Skeletal muscle tissue (tissue), 4 donors: Measurements from ENCODE around the gene CR1L. TPM values are rescaled to one million over a fixed set of nuclear protein-coding genes. Genes with fewer than 3 reads are reported as not detected.
"Not testable (repeated sequence)": the region's sequence is repeated elsewhere in the genome, so short reads cannot be mapped to it uniquely, and the experiment has no call there.

Source experiments
- H3K27ac ChIP-seq: one replicate; pipeline ENCODE4 v1.7.0; 2013; ENCODE audit warnings: mild to moderate bottlenecking, low read depth, low read length, inconsistent platforms
- H3K27me3 ChIP-seq, 3 donors: one replicate each; pipeline ENCODE4 v1.7.0; 2013; ENCODE audit warnings: low read length in 3 of 3; ENCODE audit not compliant: control insufficient read depth in 3 of 3, insufficient read depth in 3 of 3
- H3K36me3 ChIP-seq, 3 donors: one replicate each; pipeline ENCODE4 v1.7.0; 2013; ENCODE audit warnings: low read length in 3 of 3; ENCODE audit not compliant: control insufficient read depth in 3 of 3, insufficient read depth in 3 of 3
- H3K4me1 ChIP-seq, 3 donors: one replicate each; pipeline ENCODE4 v1.7.0; 2013; ENCODE audit warnings: low read length in 3 of 3, mild to moderate bottlenecking in 3 of 3; ENCODE audit not compliant: control insufficient read depth in 3 of 3, insufficient read depth in 3 of 3
- H3K4me3 ChIP-seq, 3 donors: one replicate each; pipeline ENCODE4 v1.7.0; 2013; ENCODE audit warnings: low read length in 3 of 3
- H3K9ac ChIP-seq, 3 donors: one replicate each; pipeline ENCODE4 v1.7.0; 2013; ENCODE audit warnings: low read length in 3 of 3, mild to moderate bottlenecking in 3 of 3, moderate library complexity in 2 of 3, low read depth in 1 of 3
- H3K9me3 ChIP-seq, 3 donors: one replicate each; pipeline ENCODE4 v1.7.0; 2013; ENCODE audit warnings: low read length in 3 of 3; ENCODE audit not compliant: control insufficient read depth in 3 of 3
- total RNA-seq: library from RNA; depleted of rRNA; stranded (reverse); fragments of >200 nt; gene quantifications from one replicate; pipeline ENCODE4 v1.2.3, GENCODE V29; 2014
- donor health status: Osteomylitis.

CR1L gene
- total RNA-seq, result 2.6 TPM

- Histone ChIP-seq H3K4me3 (peak within 1 kb of the TSS; percentile 67 to 80 (median 75)), H3K36me3 (no peaks in the 10 kb centered on the region), H3K9me3 (no peaks in the 10 kb centered on the region), H3K9ac (peak within 1 kb of the TSS in 1 of 3 donors; percentile 62), H3K27me3 (peaks cover 5 to 13% (median 7%) of the 10 kb centered on the region in 3 donors), H3K27ac (no peak within 1 kb of the TSS), H3K4me1 (peaks cover 4 to 16% (median 10%) of the 10 kb centered on the region in 3 donors)
These were observed at the start of gene CR1L for GRCh38 chr1:207644852-207645634. TSS of gene CR1L (plus strand) at chr1:207645133. CDS start at chr1:207645234, 101 bp downstream.

GRCh38 chr1:207603777-207604176 is 41.2 kb upstream of the CR1L start:
- no peak overlapping the region for H3K4me3 ChIP-seq
- no peaks in the 10 kb centered on the region for H3K9me3 ChIP-seq
- H3K27ac ChIP-seq, result no peak overlapping the region
- H3K4me1 ChIP-seq, result peaks cover 0 to 9% (median 4%) of the 10 kb centered on the region in 3 donors
- peaks cover 0 to 2% (median 0%) of the 10 kb centered on the region in 3 donors for H3K27me3 ChIP-seq
- H3K36me3 ChIP-seq, result no peaks in the 10 kb centered on the region
- H3K9ac ChIP-seq, result no peak overlapping the region

- Histone ChIP-seq H3K36me3 (no peaks in the 10 kb centered on the region), H3K9me3 (no peaks in the 10 kb centered on the region), H3K9ac (no peak overlapping the region), H3K4me3 (no peak overlapping the region), H3K27ac (no peak overlapping the region), H3K4me1 (peaks cover 0 to 9% (median 4%) of the 10 kb centered on the region in 3 donors), H3K27me3 (no peaks in the 10 kb centered on the region)
These were observed 39.2 kb upstream of the CR1L start for GRCh38 chr1:207605444-207606361.

GRCh38 chr1:207606362-207606755 is 38.6 kb upstream of the CR1L start:
- Histone ChIP-seq H3K36me3 (no peaks in the 10 kb centered on the region), H3K4me1 (peaks cover 0 to 9% (median 4%) of the 10 kb centered on the region in 3 donors)

GRCh38 chr1:207612762-207613161 is 32.2 kb upstream of the CR1L start:
- no peaks in the 10 kb centered on the region for H3K9me3 ChIP-seq
- no peaks in the 10 kb centered on the region for H3K36me3 ChIP-seq
- H3K9ac ChIP-seq, result no peak overlapping the region
- H3K27me3 ChIP-seq, result no peaks in the 10 kb centered on the region
- no peak overlapping the region for H3K4me3 ChIP-seq
- no peak overlapping the region for H3K27ac ChIP-seq
- H3K4me1 ChIP-seq, result no peaks in the 10 kb centered on the region

More at GRCh38 chr1:207606362-207606755, 38.6 kb upstream of the CR1L start:
- Histone ChIP-seq H3K9me3 (no peaks in the 10 kb centered on the region), H3K4me3 (no peak overlapping the region), H3K9ac (no peak overlapping the region), H3K27me3 (no peaks in the 10 kb centered on the region), H3K27ac (no peak overlapping the region)

GRCh38 chr1:207619871-207620542 is 24.9 kb upstream of the CR1L start:
- Histone ChIP-seq H3K36me3 (no peaks in the 10 kb centered on the region), H3K9me3 (no peaks in the 10 kb centered on the region), H3K4me3 (no peak overlapping the region), H3K27me3 (no peaks in the 10 kb centered on the region), H3K9ac (no peak overlapping the region), H3K27ac (no peak overlapping the region), H3K4me1 (no peaks in the 10 kb centered on the region)

GRCh38 chr1:207620543-207620893 is 24.4 kb upstream of the CR1L start:
- no peak overlapping the region for H3K27ac ChIP-seq
- no peak overlapping the region for H3K4me3 ChIP-seq
- no peaks in the 10 kb centered on the region for H3K36me3 ChIP-seq
- no peak overlapping the region for H3K9ac ChIP-seq
- H3K4me1 ChIP-seq, result no peaks in the 10 kb centered on the region
- H3K27me3 ChIP-seq, result no peaks in the 10 kb centered on the region
- no peaks in the 10 kb centered on the region for H3K9me3 ChIP-seq

- not testable (repeated sequence) for H3K27me3 ChIP-seq, H3K4me1 ChIP-seq, H3K9ac ChIP-seq, H3K4me3 ChIP-seq, H3K27ac ChIP-seq, H3K9me3 ChIP-seq, H3K36me3 ChIP-seq
These were observed 19.3 kb upstream of the CR1L start for GRCh38 chr1:207625504-207626071.

GRCh38 chr1:207626972-207627337 is 18.0 kb upstream of the CR1L start:
- no peaks in the 10 kb centered on the region for H3K36me3 ChIP-seq
- H3K4me1 ChIP-seq, result no peaks in the 10 kb centered on the region
- no peak overlapping the region for H3K27ac ChIP-seq
- H3K9ac ChIP-seq, result no peak overlapping the region
- H3K9me3 ChIP-seq, result no peaks in the 10 kb centered on the region
- no peak overlapping the region for H3K4me3 ChIP-seq
- H3K27me3 ChIP-seq, result no peaks in the 10 kb centered on the region
